ENCODE results near the gene GP9.

DNA sequence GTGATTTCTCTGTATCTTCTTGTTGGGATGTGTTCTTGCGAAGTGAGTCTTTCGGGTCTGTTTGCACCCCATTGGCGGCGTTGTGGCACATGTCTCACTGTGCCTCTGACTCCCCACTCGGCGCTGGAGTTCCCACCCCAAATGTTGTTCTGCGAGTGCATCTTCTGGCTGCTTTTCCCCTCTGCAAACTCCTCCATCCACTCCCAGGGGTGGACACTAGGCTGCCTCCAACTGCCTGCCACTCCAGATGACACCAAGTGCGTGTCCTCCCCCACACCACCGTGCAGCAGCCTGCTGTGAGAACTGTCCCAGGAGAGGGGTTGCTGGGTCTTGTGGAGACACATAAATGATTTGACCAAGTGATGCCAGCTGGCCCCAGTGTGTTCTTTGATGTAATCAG lies 41.8 kb upstream of the GP9 start:
- TF ChIP-seq ARNTL (CRISPR knock-in tag; IDR thresholded peaks at IDR 0.05; ENCODE audit: borderline replicate concordance, low read depth) (no peak), PATZ1 (CRISPR knock-in tag; IDR thresholded peaks at IDR 0.05; ENCODE audit: borderline replicate concordance) (no peak)
- TF ChIP-seq, protein P1, sequence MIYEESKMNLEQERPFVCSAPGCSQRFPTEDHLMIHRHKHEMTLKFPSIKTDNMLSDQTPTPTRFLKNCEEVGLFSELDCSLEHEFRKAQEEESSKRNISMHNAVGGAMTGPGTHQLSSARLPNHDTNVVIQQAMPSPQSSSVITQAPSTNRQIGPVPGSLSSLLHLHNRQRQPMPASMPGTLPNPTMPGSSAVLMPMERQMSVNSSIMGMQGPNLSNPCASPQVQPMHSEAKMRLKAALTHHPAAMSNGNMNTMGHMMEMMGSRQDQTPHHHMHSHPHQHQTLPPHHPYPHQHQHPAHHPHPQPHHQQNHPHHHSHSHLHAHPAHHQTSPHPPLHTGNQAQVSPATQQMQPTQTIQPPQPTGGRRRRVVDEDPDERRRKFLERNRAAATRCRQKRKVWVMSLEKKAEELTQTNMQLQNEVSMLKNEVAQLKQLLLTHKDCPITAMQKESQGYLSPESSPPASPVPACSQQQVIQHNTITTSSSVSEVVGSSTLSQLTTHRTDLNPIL (CRISPR knock-in tag; IDR thresholded peaks at IDR 0.05; ENCODE audit: low read depth) = no peak

Measured in SK-N-SH treated with all-trans-retinoic acid at 6 μM for 48 hours (cell line).